IPS DF 4.7 (cell line): ENCODE measurements around the gene LSM12.
A peak's percentile ranks its signal among the peaks of the same experiment; 100 is the strongest.

Source experiments
- DNase-seq: peaks from one replicate; pipeline ENCODE4 v3.0.0-alpha.2; 2013; ENCODE audit warnings: low spot score; ENCODE audit errors: extremely low read depth

The LSM12 gene

DNA sequence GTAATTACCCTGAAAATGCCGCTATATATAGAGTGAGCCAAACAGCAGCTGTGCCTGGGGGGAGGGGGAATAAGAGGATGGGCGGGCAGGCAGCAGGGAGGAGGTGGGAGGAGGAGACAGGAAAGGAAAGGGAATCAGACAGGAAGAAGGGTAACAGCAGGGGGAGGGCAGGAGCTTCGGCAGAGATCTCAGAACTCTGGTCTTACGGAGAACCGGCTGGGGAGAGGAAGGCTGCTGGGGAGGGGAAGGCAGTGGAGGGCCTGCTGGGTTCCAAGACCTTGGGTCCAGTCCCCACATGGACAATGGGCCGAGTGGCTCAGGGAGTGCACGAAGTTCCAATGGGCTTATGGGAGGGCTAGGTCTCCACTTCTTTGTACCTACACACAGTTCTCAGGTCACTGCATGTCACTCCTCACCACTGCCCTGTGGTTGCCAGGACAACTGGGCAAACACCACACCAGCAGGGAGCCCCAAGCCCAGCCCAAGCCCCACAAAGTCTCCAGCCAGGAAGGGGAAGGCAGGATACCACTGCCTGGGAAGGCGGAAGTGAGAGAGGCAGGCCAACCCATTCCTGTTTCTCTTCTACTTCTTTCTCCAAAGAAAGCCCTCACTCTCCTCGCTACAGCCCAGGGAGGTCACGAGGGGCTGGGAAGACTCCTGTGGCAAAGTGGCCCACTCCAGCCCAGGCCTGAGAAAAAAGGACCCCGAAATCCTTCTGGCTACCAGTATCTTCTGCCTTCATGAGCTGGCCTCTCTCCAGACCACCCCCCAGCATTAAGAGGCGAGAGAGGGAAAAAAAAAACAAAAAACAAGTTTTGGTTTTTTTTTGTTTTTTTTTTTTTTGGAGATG is 29.4 kb upstream of the LSM12 start:
- DNase-seq, result peak; percentile 89

DNA sequence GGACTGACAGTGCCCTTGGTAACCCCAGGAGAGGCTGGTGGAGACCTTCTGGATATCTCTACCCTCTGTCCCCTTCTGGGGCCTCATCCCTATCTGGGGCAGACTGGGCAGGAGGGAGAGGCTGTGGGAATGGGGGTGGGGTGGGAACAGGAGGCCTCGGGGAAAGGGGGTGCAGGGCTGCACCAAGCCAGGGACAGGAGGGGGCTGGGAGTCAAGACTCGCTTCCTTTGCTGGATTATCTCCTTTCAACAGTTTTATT is 28.8 kb upstream of the LSM12 start:
- DNase-seq, result no peak

GRCh38 chr17:44094701-44095387 is 28.4 kb upstream of the LSM12 start:
- no peak for DNase-seq

- no peak for DNase-seq
Observed at GRCh38 chr17:44093231-44093900, 26.9 kb upstream of the LSM12 start.

DNA sequence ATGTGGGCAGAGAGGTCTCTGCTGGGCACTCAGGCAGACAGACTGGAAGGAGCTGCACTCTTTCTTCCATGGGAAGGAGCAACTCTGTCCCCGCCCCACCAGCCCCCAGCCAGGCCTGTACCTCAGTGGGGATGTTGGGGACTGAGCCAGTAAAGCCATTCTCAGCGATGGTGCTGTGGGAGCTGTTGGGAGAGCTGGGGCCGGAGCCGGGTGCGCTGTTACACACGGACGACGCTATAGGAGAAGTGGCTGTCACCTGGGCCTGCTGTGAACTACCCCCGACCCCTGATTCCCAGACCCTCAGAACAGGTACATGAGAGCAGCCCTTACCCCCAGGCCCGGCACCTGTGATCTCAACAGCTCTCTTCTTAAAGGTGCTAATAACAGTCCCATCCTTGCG is 25.6 kb upstream of the LSM12 start:
- no peak for DNase-seq

DNA sequence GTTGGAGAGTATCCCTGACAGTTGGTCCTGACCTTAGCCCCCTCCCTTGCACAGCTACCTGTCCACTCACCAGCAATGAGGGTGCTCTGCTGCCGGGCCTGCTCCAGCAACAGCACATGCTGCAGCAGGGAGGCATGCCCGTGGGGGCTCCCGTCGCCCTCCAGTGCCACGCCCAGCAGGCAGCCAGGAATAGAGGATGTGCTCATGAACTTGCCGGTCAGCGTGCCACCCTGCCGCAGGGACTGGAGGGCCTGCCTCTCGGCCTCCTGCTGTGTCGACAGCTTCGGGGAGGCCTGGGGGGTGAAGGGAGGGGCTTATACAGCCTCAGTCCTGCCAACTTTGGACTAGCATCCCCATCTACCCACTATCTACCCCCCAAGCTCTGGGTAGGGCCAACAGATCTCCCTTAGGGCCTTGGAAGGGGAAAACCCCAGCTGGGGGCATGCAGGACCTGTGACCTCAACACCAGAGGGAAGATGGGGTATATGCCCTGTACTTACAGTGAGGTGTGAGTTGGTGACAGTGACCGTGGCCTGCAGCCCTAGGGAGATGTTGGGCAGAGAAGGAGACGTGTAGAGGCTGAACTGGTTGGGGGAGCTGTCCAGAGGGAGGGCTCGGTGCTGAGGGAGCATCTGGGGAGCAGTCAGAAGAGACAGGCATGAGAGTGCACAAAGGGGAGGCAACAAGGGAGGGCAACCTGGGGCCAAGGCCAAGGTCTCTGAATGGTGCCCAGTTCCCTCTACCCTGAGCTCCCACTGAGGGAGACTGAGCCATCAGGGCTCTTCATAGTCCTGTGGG is 24.9 kb upstream of the LSM12 start:
- no peak for DNase-seq

DNA sequence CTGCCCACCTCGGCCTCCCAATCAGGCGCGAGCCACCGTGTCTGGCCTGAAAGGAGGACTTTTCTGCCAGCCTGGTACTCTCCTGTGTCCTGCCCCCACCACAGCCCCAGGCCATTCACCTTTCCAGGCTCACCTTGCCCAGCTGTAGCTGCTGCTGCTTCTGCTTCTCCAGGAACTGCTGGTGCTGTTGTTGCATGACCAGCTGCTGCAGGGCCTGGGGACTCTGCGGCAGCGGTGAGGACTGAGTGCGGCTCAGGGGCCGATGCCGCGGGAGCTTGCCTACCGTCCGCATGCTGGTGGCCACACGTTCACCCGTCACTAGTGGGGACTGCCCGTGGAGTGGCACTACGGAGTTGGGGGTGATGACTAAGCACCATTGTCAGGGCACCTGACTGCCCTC is 21.8 kb upstream of the LSM12 start:
- no peak for DNase-seq

DNA sequence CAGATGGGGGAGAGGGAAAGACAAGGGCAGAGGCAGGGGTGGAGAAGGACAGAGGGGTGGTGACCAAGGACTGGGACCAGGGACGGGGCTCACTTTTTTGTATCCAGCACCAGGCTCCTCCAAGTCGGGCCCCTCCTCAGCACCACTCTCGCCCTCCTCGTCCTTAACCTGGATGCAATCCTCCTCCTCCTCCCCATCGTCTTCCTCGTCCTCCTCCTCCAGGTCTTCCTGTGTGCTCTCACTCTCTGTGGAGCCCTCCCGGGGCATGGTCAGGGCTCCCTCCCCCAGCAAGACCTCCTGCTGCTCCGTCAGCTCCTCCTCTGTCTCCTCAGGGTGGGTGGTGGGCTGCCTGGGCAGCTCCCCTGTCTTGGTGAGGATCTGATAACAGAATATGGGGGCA is 20.8 kb upstream of the LSM12 start:
- no peak for DNase-seq

DNA sequence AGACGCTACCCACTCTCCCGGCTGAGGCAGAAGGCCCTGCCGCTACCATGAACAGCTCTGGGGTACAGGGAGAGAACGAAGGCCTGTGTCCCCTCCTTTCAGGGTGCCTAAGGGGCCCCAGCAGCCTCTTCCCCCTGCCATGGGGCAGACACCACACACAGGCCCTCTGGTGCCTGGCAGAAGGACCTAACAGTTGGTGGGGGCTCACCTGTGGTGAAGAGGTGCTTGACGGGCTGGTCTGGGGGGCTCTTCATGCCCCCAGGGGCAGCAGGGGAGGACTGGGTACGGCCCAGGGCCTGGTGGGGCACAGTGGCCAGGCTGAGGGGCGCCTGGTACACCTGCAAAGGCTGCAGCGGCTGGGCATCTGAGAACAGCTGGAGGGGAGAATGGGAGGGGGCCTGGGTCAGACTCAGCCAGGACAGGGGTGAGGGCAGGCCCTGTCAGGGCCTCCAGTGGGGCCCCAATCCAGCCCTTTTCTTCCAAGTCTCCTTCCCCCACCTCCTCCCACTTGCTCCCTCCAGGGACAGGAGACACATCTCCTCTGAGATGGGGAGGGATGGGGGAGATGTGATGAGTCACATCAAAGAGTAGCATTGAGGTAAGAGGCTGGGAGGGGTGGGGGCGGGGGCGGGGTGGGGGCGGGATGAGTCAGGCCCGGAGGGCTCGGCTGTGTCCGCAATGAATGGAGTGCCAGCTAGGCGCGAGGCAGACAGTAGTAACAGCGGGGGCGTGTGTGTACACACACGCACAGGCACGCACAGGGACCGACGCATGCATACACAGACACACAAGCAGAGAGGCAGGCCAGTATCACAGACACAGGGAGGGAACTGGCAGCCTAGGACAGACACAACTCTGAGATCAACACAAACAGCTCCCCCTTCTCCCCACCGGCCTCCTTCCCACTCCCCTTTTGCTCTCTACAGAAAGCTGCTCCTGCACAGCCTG is 20.2 kb upstream of the LSM12 start:
- no peak for DNase-seq

DNA sequence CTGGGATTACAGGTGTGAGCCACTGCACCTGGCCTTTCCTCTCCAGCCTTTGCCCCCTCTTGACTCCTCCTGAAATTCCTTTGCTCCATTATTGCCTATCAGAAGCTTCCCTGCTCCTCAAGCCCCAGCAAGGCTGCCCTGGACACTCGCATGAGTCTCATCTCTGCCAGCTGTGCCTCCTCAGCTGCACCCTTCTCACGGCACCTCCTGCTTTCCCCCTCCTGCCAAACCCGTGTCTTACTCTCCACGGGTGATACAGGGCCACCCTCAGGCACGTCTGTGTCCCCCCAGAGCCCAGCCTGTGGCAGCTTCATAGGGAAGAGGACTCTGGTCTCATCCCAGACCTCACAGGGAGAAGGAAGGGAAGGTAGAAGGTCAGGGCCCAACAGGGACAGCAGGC is 19.4 kb upstream of the LSM12 start:
- DNase-seq, result no peak

GRCh38 chr17:44084921-44085320 is 18.4 kb upstream of the LSM12 start:
- DNase-seq, result no peak

DNA sequence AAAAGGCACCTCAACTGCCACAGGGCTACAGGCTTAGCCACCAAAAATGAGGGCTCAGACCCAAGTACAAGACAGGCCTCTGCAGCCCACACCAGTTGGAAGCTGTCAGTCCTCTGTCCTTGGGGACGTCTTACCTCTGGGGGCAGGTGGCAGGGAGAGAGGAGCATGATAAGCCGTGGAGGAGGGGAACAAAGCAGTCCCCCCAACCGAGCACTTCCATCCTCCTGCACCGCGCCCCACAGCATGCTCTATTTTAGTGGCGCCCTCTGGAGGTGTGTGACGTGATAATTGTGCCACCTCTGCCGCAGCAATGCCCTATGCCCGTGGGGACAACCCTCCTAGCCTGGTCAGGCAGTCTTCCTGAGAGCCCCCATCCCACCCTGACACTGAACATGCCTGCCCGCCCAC is 17.7 kb upstream of the LSM12 start:
- DNase-seq, result no peak

DNA sequence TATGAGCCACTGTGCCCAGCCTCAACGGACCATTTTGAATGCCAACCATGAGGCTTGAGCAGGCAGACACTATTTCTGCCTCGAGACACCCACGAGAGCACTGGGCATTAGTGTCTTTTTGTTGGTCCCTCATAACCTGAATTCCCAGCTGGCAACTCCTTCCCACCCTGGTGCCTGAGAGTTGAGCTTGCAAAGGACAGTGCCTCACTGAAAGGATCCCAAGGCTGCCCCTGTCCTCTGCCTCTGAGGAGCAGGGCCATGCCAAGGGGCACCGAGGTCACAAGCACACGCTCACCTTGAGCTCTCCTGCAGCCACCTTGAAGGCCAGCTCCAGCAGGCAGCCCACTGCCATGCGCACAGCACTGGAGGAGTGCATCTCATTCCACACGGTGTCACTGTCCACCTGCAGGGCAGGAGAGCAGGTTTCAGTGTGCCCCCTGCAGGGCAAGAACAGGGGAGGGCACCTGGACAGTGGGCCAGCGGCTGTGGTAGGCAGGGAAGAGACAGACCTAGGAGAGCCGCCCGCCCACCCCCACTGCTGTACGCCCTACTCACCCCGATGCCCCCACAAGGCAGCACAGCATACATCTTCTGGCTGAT is 16.9 kb upstream of the LSM12 start:
- DNase-seq, result no peak

DNA sequence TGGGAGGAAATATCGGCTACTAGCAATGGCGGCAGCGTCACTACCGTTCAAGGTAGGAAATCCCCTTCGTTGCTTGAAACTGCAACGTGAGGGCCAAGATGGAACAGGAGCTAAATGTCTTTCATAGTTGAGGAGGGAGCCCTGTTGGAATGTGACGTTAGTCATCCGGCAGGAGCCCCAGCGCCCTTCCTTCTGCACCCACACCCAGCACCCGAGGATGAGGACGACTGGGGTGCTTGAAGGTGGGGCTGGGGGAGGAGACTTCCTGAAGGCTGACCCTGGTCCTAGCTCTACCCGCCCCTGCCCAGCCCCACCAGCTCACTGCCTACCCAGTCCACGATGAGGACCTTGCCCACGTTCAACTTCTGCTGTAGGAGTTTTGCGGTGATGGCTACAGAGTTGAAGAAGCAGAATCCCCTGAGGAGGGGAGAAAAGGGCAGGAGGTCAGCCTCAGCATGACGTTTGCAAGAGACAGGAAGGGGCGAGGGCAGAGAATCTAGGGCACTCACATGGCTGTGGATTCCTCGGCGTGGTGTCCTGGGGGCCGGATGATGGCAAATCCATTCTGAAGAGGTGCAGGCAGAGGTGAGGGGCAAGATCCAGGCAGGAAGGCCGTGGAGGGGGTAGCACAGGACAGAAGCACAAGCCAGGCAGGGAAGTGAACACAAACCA is 15.9 kb upstream of the LSM12 start:
- DNase-seq, result no peak

- no peak for DNase-seq
Observed at GRCh38 chr17:44081681-44082080, 15.2 kb upstream of the LSM12 start.

GRCh38 chr17:44079877-44080821 is 13.7 kb upstream of the LSM12 start:
- DNase-seq, result no peak

- DNase-seq, result no peak
Observed at GRCh38 chr17:44078412-44078811, 11.9 kb upstream of the LSM12 start.

DNA sequence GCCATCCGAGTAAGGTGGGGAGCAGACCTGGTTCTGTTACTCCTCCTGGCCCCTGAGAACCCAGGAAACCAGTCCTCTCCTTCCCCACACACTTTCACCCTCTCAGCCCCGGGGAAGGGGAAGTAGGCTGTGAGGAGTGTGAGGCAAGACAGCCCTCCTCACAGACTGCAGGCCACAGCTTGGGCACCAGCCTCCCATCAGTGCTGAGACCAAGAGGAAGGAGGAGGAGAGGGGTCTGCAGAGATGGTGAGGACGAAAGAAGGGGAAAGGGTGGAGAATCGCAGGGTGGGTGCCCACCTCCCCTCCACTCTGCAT is 11.1 kb upstream of the LSM12 start:
- no peak for DNase-seq
